Measurements from ENCODE around the gene TMPRSS9.
"Not testable (repeated sequence)": the region's sequence is repeated elsewhere in the genome, so short reads cannot be mapped to it uniquely, and the experiment has no call there.

The TMPRSS9 gene

GRCh38 chr19:2416321-2417097 lies 56.4 kb downstream of the TMPRSS9 start:
- no peak for DNase-seq (ENCODE audit: extremely low read depth in 1 of 2, low read depth in 1 of 2)

DNA sequence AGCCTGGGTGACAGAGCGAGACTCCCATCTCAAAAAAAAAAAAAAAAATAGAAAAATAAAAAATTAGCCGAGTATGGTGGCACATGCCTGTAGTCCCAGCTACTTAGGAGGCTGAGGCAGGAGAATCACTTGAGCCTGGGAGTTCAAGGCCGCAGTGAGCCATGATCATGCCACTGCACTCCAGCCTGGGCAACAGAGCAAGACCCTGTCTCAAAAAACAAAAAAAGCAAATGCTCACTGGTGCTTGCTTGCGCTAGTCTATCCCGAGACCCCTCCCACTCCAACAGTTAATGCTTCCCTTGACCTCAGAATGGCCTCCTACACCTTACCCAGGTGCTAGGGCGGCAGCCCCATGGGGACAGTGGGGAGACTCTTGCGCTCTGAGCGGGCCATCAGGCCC lies 57.4 kb downstream of the TMPRSS9 start:
- not testable (repeated sequence) for DNase-seq (ENCODE audit: extremely low read depth in 1 of 2, low read depth in 1 of 2)

DNA sequence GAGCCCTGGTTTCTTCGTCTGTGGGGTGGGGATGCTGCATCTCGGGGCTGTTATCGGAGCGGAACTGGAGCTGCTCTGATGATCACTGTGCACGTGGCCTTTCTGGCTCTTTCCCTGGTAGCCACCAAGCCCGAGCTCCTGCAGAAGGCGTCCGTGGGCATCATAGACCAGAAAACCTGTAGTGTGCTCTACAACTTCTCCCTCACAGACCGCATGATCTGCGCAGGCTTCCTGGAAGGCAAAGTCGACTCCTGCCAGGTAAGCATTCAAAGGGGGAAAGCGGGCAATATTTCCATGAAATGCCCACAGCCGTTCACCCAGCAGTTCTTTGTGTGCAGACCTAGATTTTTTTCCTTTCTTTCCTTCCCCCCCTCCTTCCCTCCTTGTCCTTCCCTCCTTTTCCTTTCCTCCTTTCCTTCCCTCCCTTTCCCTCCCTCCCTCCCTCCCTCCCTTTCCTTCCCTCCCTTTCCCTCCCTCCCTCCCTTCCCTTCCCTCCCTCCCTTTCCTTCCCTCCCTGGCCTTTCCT lies 57.9 kb downstream of the TMPRSS9 start:
- no peak for DNase-seq (ENCODE audit: extremely low read depth in 1 of 2, low read depth in 1 of 2)

GRCh38 chr19:2419754-2420153 lies 59.7 kb downstream of the TMPRSS9 start:
- DNase-seq (ENCODE audit: extremely low read depth in 1 of 2, low read depth in 1 of 2) = no peak

GRCh38 chr19:2420490-2420889 lies 60.4 kb downstream of the TMPRSS9 start:
- no peak for DNase-seq (ENCODE audit: extremely low read depth in 1 of 2, low read depth in 1 of 2)

- no peak for DNase-seq (ENCODE audit: extremely low read depth in 1 of 2, low read depth in 1 of 2)
Measured at GRCh38 chr19:2421581-2422306, 61.7 kb downstream of the TMPRSS9 start.

DNA sequence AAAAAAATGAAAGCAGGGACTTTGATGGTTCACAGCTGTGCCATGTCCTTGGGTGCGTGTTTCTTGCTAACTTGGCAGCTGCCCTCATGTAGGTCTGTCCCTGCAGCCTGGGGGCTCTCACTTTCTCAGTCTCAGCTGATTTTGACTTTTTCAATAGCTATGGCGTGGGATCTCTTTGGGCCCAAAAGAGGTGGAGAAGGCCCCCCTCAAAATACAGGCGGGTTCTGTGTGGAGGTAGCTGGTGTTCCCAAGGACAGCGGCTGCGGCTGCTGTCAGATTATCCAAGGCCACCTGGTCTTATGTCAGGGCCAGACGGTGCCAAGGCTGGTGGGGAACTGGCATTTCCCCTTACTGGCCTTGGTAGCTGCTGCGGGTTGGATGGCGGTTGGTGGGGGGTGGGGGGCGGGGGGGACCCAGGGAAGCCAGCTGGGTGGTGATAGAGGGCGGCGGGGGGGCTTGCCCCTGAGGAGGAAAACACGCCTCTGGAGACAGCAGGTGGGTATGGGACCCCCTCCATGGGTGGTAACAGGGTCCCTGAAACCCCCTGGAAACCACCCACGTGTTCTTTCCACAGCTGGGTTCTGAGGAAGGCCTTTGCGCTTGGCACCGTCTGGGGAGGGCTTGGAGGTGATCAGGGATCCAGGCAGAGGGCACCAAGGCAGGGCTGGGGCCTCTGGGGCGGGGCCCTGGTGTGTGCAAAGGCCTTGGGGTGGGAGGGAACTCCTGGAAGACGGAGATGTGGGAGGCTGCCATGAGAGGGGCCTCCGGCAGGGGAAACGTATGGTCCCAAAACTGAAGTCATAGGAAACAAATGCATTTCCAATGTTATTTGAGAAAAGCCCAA lies 63.2 kb downstream of the TMPRSS9 start:
- DNase-seq (ENCODE audit: extremely low read depth in 1 of 2, low read depth in 1 of 2) = no peak

DNA sequence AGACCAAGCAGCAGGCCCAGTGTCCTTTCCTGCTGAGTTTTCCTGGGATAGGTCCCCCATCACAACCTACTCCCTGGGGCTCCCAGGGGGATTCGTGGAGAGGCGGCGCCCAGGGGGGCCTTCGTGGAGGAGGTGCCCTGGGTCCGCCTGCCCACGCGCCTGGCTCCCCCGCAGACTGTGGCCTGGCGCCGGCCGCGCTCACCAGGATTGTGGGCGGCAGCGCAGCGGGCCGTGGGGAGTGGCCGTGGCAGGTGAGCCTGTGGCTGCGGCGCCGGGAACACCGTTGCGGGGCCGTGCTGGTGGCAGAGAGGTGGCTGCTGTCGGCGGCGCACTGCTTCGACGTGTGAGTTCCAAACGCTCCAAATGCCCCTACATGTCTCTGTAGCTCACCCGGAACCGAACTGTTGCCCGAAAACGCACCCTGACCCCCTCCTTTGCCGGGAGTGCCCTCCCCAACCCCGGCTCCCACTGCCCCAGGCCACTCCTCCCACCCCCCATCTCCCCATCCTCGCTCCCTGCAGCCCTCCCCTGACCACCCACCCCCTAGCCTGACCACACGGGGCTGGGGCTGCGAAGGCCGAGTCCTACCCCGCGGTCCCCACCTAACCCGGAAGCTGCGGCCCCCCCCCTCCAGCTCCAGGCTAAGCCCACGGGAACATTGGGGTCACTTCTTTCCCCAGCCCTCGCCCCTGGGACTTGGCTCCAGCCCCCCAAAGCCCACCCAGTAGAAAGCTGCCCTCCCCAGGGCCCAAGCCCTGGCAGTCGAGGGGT lies 64.0 kb downstream of the TMPRSS9 start:
- DNase-seq (ENCODE audit: extremely low read depth in 1 of 2, low read depth in 1 of 2) = no peak

- no peak for DNase-seq (ENCODE audit: extremely low read depth in 1 of 2, low read depth in 1 of 2)
Measured at GRCh38 chr19:2424686-2425621, 64.9 kb downstream of the TMPRSS9 start.

GRCh38 chr19:2425622-2426581 lies 65.8 kb downstream of the TMPRSS9 start:
- no peak for DNase-seq (ENCODE audit: extremely low read depth in 1 of 2, low read depth in 1 of 2)

- no peak for DNase-seq (ENCODE audit: extremely low read depth in 1 of 2, low read depth in 1 of 2)
Measured at GRCh38 chr19:2426611-2427428, 66.8 kb downstream of the TMPRSS9 start.

GRCh38 chr19:2427429-2428320 lies 67.6 kb downstream of the TMPRSS9 start, which contains the start of gene TIMM13:
Gene TIMM13 (minus strand): TSS chr19:2427586. CDS start chr19:2427533, 53 bp downstream.
- DNase-seq (ENCODE audit: extremely low read depth in 1 of 2, low read depth in 1 of 2) = peak; percentile 84 to 96

- no peak for DNase-seq (ENCODE audit: extremely low read depth in 1 of 2, low read depth in 1 of 2)
Measured at GRCh38 chr19:2428321-2428690, 68.2 kb downstream of the TMPRSS9 start.

GRCh38 chr19:2428756-2429711 lies 69.0 kb downstream of the TMPRSS9 start:
- DNase-seq (ENCODE audit: extremely low read depth in 1 of 2, low read depth in 1 of 2) = no peak

GRCh38 chr19:2429917-2430535 lies 70.0 kb downstream of the TMPRSS9 start:
- DNase-seq (ENCODE audit: extremely low read depth in 1 of 2, low read depth in 1 of 2) = no peak

Data from activated CD8-positive, alpha-beta memory T cell treated with anti-CD3 and anti-CD28 coated beads for 1 hour (primary cell).